Activated CD8-positive, alpha-beta memory T cell treated with anti-CD3 and anti-CD28 coated beads for 24 hours (primary cell): ENCODE data around the gene OSER1.

ENCODE experiments used
- DNase-seq: peaks from one replicate; pipeline ENCODE4 v3.0.0-alpha.2; 2020

The OSER1 gene

GRCh38 chr20:44172572-44172950 lies 38.0 kb downstream of the OSER1 start:
- DNase-seq: no peak

- DNase-seq: no peak
Measured at GRCh38 chr20:44171775-44172571, 38.6 kb downstream of the OSER1 start.

- DNase-seq: no peak
Measured at GRCh38 chr20:44170816-44171410, 39.7 kb downstream of the OSER1 start.

- no peak for DNase-seq
Measured at GRCh38 chr20:44167736-44168135, 42.8 kb downstream of the OSER1 start.

GRCh38 chr20:44166477-44166876 lies 44.1 kb downstream of the OSER1 start:
- DNase-seq: no peak

- DNase-seq: no peak
Measured at GRCh38 chr20:44166008-44166407, 44.6 kb downstream of the OSER1 start.

- no peak for DNase-seq
Measured at GRCh38 chr20:44160133-44160532, 50.4 kb downstream of the OSER1 start.

- DNase-seq: no peak
Measured at GRCh38 chr20:44159711-44160110, 50.9 kb downstream of the OSER1 start.

- no peak for DNase-seq
Measured at GRCh38 chr20:44159125-44159524, 51.4 kb downstream of the OSER1 start.

GRCh38 chr20:44157061-44157460 lies 53.5 kb downstream of the OSER1 start:
- DNase-seq: no peak

GRCh38 chr20:44154521-44155001 lies 56.0 kb downstream of the OSER1 start:
- no peak for DNase-seq

GRCh38 chr20:44153636-44154043 lies 56.9 kb downstream of the OSER1 start:
- no peak for DNase-seq

- DNase-seq: no peak
Measured at GRCh38 chr20:44151621-44152416, 58.8 kb downstream of the OSER1 start.

GRCh38 chr20:44146272-44146671 lies 64.3 kb downstream of the OSER1 start:
- DNase-seq: no peak
